Measurements from ENCODE around the gene AMDHD2. TPM values are rescaled to one million over a fixed set of nuclear protein-coding genes. Genes with fewer than 3 reads are reported as not detected.

The AMDHD2 gene
- total and polyA plus RNA-seq, 2 of the 13 experiments (the other 11 are each of a cell fraction or from before 2014, with no cell fraction given): 33.5 to 39.1 TPM

DNA sequence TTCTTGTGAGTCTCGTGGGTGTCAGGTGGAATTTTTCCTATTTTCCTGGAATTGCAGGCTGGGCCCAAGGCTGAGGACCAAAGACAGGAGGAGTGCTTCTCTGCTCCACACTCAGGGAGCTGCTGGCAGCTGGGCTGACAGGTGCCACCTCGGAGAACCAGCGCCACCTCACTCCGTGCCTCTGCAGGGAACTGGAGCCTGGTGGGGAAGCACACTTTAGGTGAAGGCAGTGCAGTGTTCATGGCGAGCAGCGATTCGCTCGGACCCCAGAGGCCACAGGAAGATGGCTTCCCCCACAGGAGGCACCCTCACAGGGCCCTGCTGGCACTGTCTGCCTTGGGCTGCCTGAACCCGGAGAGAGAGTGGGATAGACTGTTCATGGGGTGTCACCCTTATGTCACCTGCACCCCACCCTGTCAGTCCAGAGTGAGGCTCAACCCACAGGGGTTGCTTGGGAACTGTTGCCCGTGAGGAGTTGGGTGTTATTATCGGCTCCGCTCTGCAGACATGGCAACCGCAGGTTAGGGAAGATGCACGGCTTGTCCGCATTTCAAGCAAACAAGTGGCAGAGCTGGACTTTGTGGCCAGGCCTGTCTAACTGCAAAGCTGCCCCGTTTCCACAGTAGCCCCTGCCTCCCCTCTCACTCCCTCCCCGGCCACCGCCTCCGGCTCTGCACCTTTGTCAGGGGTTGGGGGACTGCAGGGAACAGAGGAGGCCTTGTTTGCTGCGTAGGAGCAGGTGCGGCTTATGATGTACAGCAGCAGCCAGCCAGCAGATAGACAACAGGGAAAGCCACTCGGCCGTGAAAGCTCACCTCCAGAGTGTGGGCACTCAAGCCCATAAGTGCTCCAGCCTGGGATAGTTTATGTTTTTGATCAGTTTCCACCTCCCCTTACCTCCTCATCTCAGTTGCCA is 29.7 kb upstream of the AMDHD2 start (continued):
- TF ChIP-seq ZBTB43 (CRISPR knock-in tag; conservative IDR thresholded peaks at IDR 0.05) (no peak), ZNF547 (CRISPR knock-in tag; IDR thresholded peaks at IDR 0.05) (no peak), XRCC5 (optimal IDR thresholded peaks at IDR 0.05; ENCODE audit: low read length) (peak; percentile 57), FOXP4 (CRISPR knock-in tag; IDR thresholded peaks at IDR 0.05) (no peak)
- TF ChIP-seq, protein P1, sequence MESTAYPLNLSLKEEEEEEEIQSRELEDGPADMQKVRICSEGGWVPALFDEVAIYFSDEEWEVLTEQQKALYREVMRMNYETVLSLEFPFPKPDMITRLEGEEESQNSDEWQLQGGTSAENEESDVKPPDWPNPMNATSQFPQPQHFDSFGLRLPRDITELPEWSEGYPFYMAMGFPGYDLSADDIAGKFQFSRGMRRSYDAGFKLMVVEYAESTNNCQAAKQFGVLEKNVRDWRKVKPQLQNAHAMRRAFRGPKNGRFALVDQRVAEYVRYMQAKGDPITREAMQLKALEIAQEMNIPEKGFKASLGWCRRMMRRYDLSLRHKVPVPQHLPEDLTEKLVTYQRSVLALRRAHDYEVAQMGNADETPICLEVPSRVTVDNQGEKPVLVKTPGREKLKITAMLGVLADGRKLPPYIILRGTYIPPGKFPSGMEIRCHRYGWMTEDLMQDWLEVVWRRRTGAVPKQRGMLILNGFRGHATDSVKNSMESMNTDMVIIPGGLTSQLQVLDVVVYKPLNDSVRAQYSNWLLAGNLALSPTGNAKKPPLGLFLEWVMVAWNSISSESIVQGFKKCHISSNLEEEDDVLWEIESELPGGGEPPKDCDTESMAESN (CRISPR knock-in tag; conservative IDR thresholded peaks at IDR 0.05): no peak
- TF ChIP-seq, protein P2, sequence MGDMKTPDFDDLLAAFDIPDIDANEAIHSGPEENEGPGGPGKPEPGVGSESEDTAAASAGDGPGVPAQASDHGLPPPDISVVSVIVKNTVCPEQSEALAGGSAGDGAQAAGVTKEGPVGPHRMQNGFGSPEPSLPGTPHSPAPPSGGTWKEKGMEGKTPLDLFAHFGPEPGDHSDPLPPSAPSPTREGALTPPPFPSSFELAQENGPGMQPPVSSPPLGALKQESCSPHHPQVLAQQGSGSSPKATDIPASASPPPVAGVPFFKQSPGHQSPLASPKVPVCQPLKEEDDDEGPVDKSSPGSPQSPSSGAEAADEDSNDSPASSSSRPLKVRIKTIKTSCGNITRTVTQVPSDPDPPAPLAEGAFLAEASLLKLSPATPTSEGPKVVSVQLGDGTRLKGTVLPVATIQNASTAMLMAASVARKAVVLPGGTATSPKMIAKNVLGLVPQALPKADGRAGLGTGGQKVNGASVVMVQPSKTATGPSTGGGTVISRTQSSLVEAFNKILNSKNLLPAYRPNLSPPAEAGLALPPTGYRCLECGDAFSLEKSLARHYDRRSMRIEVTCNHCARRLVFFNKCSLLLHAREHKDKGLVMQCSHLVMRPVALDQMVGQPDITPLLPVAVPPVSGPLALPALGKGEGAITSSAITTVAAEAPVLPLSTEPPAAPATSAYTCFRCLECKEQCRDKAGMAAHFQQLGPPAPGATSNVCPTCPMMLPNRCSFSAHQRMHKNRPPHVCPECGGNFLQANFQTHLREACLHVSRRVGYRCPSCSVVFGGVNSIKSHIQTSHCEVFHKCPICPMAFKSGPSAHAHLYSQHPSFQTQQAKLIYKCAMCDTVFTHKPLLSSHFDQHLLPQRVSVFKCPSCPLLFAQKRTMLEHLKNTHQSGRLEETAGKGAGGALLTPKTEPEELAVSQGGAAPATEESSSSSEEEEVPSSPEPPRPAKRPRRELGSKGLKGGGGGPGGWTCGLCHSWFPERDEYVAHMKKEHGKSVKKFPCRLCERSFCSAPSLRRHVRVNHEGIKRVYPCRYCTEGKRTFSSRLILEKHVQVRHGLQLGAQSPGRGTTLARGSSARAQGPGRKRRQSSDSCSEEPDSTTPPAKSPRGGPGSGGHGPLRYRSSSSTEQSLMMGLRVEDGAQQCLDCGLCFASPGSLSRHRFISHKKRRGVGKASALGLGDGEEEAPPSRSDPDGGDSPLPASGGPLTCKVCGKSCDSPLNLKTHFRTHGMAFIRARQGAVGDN (CRISPR knock-in tag; IDR thresholded peaks at IDR 0.05): peak; percentile 19; the same call in 1 of the 2 replicates
- TF ChIP-seq, protein P3, sequence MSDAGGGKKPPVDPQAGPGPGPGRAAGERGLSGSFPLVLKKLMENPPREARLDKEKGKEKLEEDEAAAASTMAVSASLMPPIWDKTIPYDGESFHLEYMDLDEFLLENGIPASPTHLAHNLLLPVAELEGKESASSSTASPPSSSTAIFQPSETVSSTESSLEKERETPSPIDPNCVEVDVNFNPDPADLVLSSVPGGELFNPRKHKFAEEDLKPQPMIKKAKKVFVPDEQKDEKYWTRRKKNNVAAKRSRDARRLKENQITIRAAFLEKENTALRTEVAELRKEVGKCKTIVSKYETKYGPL (CRISPR knock-in tag; IDR thresholded peaks at IDR 0.05): no peak
